ENCODE results near the gene MRTFB.

The MRTFB gene

GRCh38 chr16:14092561-14092960 lies 21.4 kb downstream of the MRTFB start:
- no peaks in the 10 kb centered on the region for H3K36me3 ChIP-seq (ENCODE audit: insufficient read depth, low read length)
- no peak overlapping the region for H2AFZ ChIP-seq (ENCODE audit: low read depth, low read length)
- H3K9ac ChIP-seq (ENCODE audit: low read depth, low read length): no peak overlapping the region
- no peak for DNase-seq
- peaks cover 23% of the 10 kb centered on the region for H3K79me2 ChIP-seq (ENCODE audit: insufficient read depth, low read length)
- H3K4me3 ChIP-seq (ENCODE audit: low read depth in 1 of 2, low read length in 2 of 2): no peak overlapping the region
- H3K27me3 ChIP-seq (ENCODE audit: insufficient read depth, low read length, poor library complexity): no peaks in the 10 kb centered on the region
- no peaks in the 10 kb centered on the region for H3K4me1 ChIP-seq (ENCODE audit: insufficient read depth, low read length)
- peaks cover 3% of the 10 kb centered on the region; the same call in 1 of the 2 replicates for H4K20me1 ChIP-seq (ENCODE audit: insufficient read depth, low read length)
- TF ChIP-seq EZH2 (IDR thresholded peaks at IDR 0.05; ENCODE audit: borderline replicate concordance, low read depth, low read length, severe bottlenecking) (no peak), CTCF (IDR thresholded peaks at IDR 0.05; ENCODE audit: borderline replicate concordance, extremely low read depth, low read length, poor library complexity, severe bottlenecking) (no peak)
- ATAC-seq (ENCODE audit: insufficient read depth, low read depth): no peak
- no peak overlapping the region for H3K27ac ChIP-seq (ENCODE audit: low read length)
- H3K9me3 ChIP-seq (ENCODE audit: insufficient read depth, low read length, severe bottlenecking): no peaks in the 10 kb centered on the region
- no peak overlapping the region for H3K4me2 ChIP-seq (ENCODE audit: insufficient read depth, low read length)

- Histone ChIP-seq H3K4me3 (ENCODE audit: low read depth in 1 of 2, low read length in 2 of 2) (no peak overlapping the region), H3K4me1 (ENCODE audit: insufficient read depth, low read length) (no peaks in the 10 kb centered on the region), H3K36me3 (ENCODE audit: insufficient read depth, low read length) (no peaks in the 10 kb centered on the region), H3K79me2 (ENCODE audit: insufficient read depth, low read length) (peaks cover 19% of the 10 kb centered on the region), H2AFZ (ENCODE audit: low read depth, low read length) (no peak overlapping the region), H3K9me3 (ENCODE audit: insufficient read depth, low read length, severe bottlenecking) (no peaks in the 10 kb centered on the region), H3K27ac (ENCODE audit: low read length) (no peak overlapping the region), H3K4me2 (ENCODE audit: insufficient read depth, low read length) (no peak overlapping the region), H3K27me3 (ENCODE audit: insufficient read depth, low read length, poor library complexity) (no peaks in the 10 kb centered on the region), H3K9ac (ENCODE audit: low read depth, low read length) (no peak overlapping the region), H4K20me1 (ENCODE audit: insufficient read depth, low read length) (peaks cover 1% of the 10 kb centered on the region; the same call in 1 of the 2 replicates)
- TF ChIP-seq EZH2 (IDR thresholded peaks at IDR 0.05; ENCODE audit: borderline replicate concordance, low read depth, low read length, severe bottlenecking) (no peak), CTCF (IDR thresholded peaks at IDR 0.05; ENCODE audit: borderline replicate concordance, extremely low read depth, low read length, poor library complexity, severe bottlenecking) (no peak)
- DNase-seq: no peak
- ATAC-seq (ENCODE audit: insufficient read depth, low read depth): no peak
These were observed 24.9 kb downstream of the MRTFB start for GRCh38 chr16:14095883-14096551.

- Histone ChIP-seq H4K20me1 (ENCODE audit: insufficient read depth, low read length) (peaks cover 6% of the 10 kb centered on the region; the same call in 1 of the 2 replicates), H3K79me2 (ENCODE audit: insufficient read depth, low read length) (peaks cover 18% of the 10 kb centered on the region), H2AFZ (ENCODE audit: low read depth, low read length) (no peak overlapping the region), H3K36me3 (ENCODE audit: insufficient read depth, low read length) (no peaks in the 10 kb centered on the region), H3K9ac (ENCODE audit: low read depth, low read length) (no peak overlapping the region), H3K4me1 (ENCODE audit: insufficient read depth, low read length) (no peaks in the 10 kb centered on the region), H3K27ac (ENCODE audit: low read length) (no peak overlapping the region), H3K4me3 (ENCODE audit: low read depth in 1 of 2, low read length in 2 of 2) (no peak overlapping the region), H3K27me3 (ENCODE audit: insufficient read depth, low read length, poor library complexity) (no peaks in the 10 kb centered on the region), H3K9me3 (ENCODE audit: insufficient read depth, low read length, severe bottlenecking) (no peaks in the 10 kb centered on the region), H3K4me2 (ENCODE audit: insufficient read depth, low read length) (no peak overlapping the region)
- DNase-seq: no peak
- TF ChIP-seq EZH2 (IDR thresholded peaks at IDR 0.05; ENCODE audit: borderline replicate concordance, low read depth, low read length, severe bottlenecking) (no peak), CTCF (IDR thresholded peaks at IDR 0.05; ENCODE audit: borderline replicate concordance, extremely low read depth, low read length, poor library complexity, severe bottlenecking) (no peak)
- no peak for ATAC-seq (ENCODE audit: insufficient read depth, low read depth)
These were observed 26.3 kb downstream of the MRTFB start for GRCh38 chr16:14097182-14097959.
